H9 (cell line): ENCODE results near the gene C2CD2. TPM values are rescaled to one million over a fixed set of nuclear protein-coding genes. Genes with fewer than 3 reads are reported as not detected.

Experiments
- DNase-seq: peaks from one replicate; pipeline ENCODE4 v3.0.0-alpha.2; 2017
- H2AFZ ChIP-seq: one replicate; pipeline ENCODE4 v1.6.1; 2013; ENCODE audit warnings: mild to moderate bottlenecking, low read length, control low read depth, moderate library complexity
- H2AK5ac ChIP-seq: 2 replicates; pipeline ENCODE4 v1.6.1; 2013; ENCODE audit warnings: low read length, control low read depth, mixed read lengths; ENCODE audit not compliant: insufficient read length
- H2BK120ac ChIP-seq: one replicate; pipeline ENCODE4 v1.6.1; 2013; ENCODE audit warnings: low read depth, mild to moderate bottlenecking, low read length, control low read depth, inconsistent platforms; ENCODE audit not compliant: poor library complexity, severe bottlenecking
- H2BK12ac ChIP-seq: 2 replicates; pipeline ENCODE4 v1.6.1; 2013; ENCODE audit warnings: low read length, control low read depth, mixed read lengths, low read depth; ENCODE audit not compliant: insufficient read length
- H2BK15ac ChIP-seq: 2 replicates; pipeline ENCODE4 v1.6.1; 2013; ENCODE audit warnings: low read depth, low read length, control low read depth
- H2BK20ac ChIP-seq: one replicate; pipeline ENCODE4 v1.6.1; 2013; ENCODE audit warnings: low read depth, mild to moderate bottlenecking, low read length, control low read depth, inconsistent platforms; ENCODE audit not compliant: poor library complexity, severe bottlenecking
- H2BK5ac ChIP-seq: 2 replicates; pipeline ENCODE4 v1.6.1; 2013; ENCODE audit warnings: low read length, control low read depth, mixed read lengths; ENCODE audit not compliant: insufficient read length
- H3K14ac ChIP-seq: 2 replicates; pipeline ENCODE4 v1.6.1; 2013; ENCODE audit warnings: low read length, control low read depth; ENCODE audit not compliant: insufficient read depth
- H3K18ac ChIP-seq: 2 replicates; pipeline ENCODE4 v1.6.1; 2013; ENCODE audit warnings: low read depth, mild to moderate bottlenecking, mixed read lengths, low read length, control low read depth; ENCODE audit not compliant: insufficient read length
- H3K23ac ChIP-seq: 2 replicates; pipeline ENCODE4 v1.6.1; 2013; ENCODE audit warnings: low read length, control low read depth, mixed read lengths, low read depth; ENCODE audit not compliant: insufficient read length
- H3K23me2 ChIP-seq: 2 replicates; pipeline ENCODE4 v1.6.1; 2013; ENCODE audit warnings: low read depth, mild to moderate bottlenecking, mixed read lengths, low read length, control low read depth; ENCODE audit not compliant: insufficient read length, poor library complexity, severe bottlenecking
- H3K27ac ChIP-seq: 2 replicates; pipeline ENCODE4 v1.5.1; 2013; ENCODE audit warnings: low read length, control low read depth, mixed read lengths, low read depth; ENCODE audit not compliant: insufficient read length
- H3K27me3 ChIP-seq: 2 replicates; pipeline ENCODE4 v1.6.1; 2013; ENCODE audit warnings: low read length, control low read depth, inconsistent platforms; ENCODE audit not compliant: insufficient read depth
- H3K4ac ChIP-seq: 2 replicates; pipeline ENCODE4 v1.6.1; 2013; ENCODE audit warnings: low read depth, mild to moderate bottlenecking, control low read depth, inconsistent platforms, low read length, moderate library complexity
- H3K4me1 ChIP-seq: 2 replicates; pipeline ENCODE4 v1.6.1; 2013; ENCODE audit warnings: low read length, control low read depth, inconsistent platforms; ENCODE audit not compliant: insufficient read depth
- H3K4me2 ChIP-seq: 2 replicates; pipeline ENCODE4 v1.6.1; 2013; ENCODE audit warnings: low read length, control low read depth, mixed read lengths; ENCODE audit not compliant: insufficient read length, insufficient read depth
- H3K56ac ChIP-seq: 2 replicates; pipeline ENCODE4 v1.6.1; 2013; ENCODE audit warnings: low read depth, mild to moderate bottlenecking, mixed read lengths, low read length, control low read depth; ENCODE audit not compliant: insufficient read length
- H3K79me1 ChIP-seq: 2 replicates; pipeline ENCODE4 v1.6.1; 2013; ENCODE audit warnings: low read depth, mild to moderate bottlenecking, moderate library complexity, low read length, control low read depth, inconsistent platforms; ENCODE audit not compliant: insufficient read depth, poor library complexity, severe bottlenecking
- H3K79me2 ChIP-seq: 2 replicates; pipeline ENCODE4 v1.6.1; 2013; ENCODE audit warnings: low read length, control low read depth, inconsistent platforms; ENCODE audit not compliant: insufficient read depth
- H3K9ac ChIP-seq: 2 replicates; pipeline ENCODE4 v1.6.1; 2013; ENCODE audit warnings: low read length, control low read depth, mixed read lengths; ENCODE audit not compliant: insufficient read length; ENCODE audit errors: extremely low read depth
- H3K9me3 ChIP-seq: one replicate; pipeline ENCODE4 v1.6.1; 2013; ENCODE audit warnings: low read depth, low read length, inconsistent platforms; ENCODE audit not compliant: control insufficient read depth
- H3T11ph ChIP-seq: one replicate; pipeline ENCODE4 v1.6.1; 2013; ENCODE audit warnings: mild to moderate bottlenecking, low read length, control low read depth, inconsistent platforms
- H4K20me1 ChIP-seq: one replicate; pipeline ENCODE4 v1.6.1; 2013; ENCODE audit not compliant: control insufficient read depth, insufficient read length, insufficient read depth
- H4K5ac ChIP-seq: 2 replicates; pipeline ENCODE4 v1.6.1; 2013; ENCODE audit warnings: low read depth, mild to moderate bottlenecking, mixed read lengths, low read length, control low read depth; ENCODE audit not compliant: insufficient read length
- H4K8ac ChIP-seq: replicated peaks from 2 replicates; pipeline ENCODE4 v1.6.1; 2013; ENCODE audit warnings: low read length, control low read depth, mixed read lengths, low read depth; ENCODE audit not compliant: insufficient read length
- H4K91ac ChIP-seq: 2 replicates; pipeline ENCODE4 v1.6.1; 2013; ENCODE audit warnings: low read depth, mild to moderate bottlenecking, moderate library complexity, mixed read lengths, low read length, control low read depth; ENCODE audit not compliant: insufficient read length
- H3K27ac Mint-ChIP-seq, 3 experiments: 2 replicates in 2 of 3; 3 replicates in 1 of 3; pipeline ENCODE4 v1.8.0; 2020 to 2021; ENCODE audit warnings: mixed read lengths in 3 of 3, mild to moderate bottlenecking in 1 of 3, moderate library complexity in 1 of 3
- H3K27me3 Mint-ChIP-seq: 2 replicates; pipeline ENCODE4 v1.8.0; 2021; ENCODE audit warnings: low read depth, mild to moderate bottlenecking, moderate library complexity, mixed read lengths
- H3K36me3 Mint-ChIP-seq, 3 experiments: 2 replicates in 2 of 3; 3 replicates in 1 of 3; pipeline ENCODE4 v1.8.0; 2020 to 2021; ENCODE audit warnings: low read depth in 3 of 3, mixed read lengths in 3 of 3; ENCODE audit not compliant: insufficient read depth in 1 of 3
- H3K4me1 Mint-ChIP-seq, 2 experiments: 2 replicates each; pipeline ENCODE4 v1.8.0; 2020; ENCODE audit warnings: mixed read lengths in 2 of 2
- H3K4me3 Mint-ChIP-seq, 2 experiments: 2 replicates in 1 of 2; 3 replicates in 1 of 2; pipeline ENCODE4 v1.8.0; 2020 to 2021; ENCODE audit warnings: mild to moderate bottlenecking in 2 of 2, mixed read lengths in 2 of 2, moderate library complexity in 1 of 2
- H3K9me3 Mint-ChIP-seq, 2 experiments: 2 replicates in 1 of 2; 3 replicates in 1 of 2; pipeline ENCODE4 v1.8.0; 2020; ENCODE audit warnings: mild to moderate bottlenecking in 2 of 2, mixed read lengths in 2 of 2, moderate library complexity in 1 of 2
- WGBS: extraction: QIAGEN DNeasy Blood & Tissue Kit; methylation state at CpG from one replicate; pipeline ENCODE4 v1.1.7; 2013; ENCODE audit warnings: missing lambda C conversion rate, low lambda C conversion rate, mixed read lengths; ENCODE audit not compliant: insufficient read length; ENCODE audit errors: extremely low coverage; 5-methylcytosine and 5-hydroxymethylcytosine counted together
- total RNA-seq: library from RNA; stranded (reverse); gene quantifications from 2 replicates; pipeline ENCODE4 v1.2.1, GENCODE V29; 2021
- TF ChIP-seq, protein P1 (sequence below): fragments of 200-600 bp; sonication (generic); conservative IDR thresholded peaks from 3 replicates; pipeline ENCODE4 v1.8.0; 2021; ENCODE audit warnings: antibody characterized with exemption, mild to moderate bottlenecking

Gene C2CD2
- total RNA-seq, 1 experiment from 2014 or later = 14.6 TPM

DNA sequence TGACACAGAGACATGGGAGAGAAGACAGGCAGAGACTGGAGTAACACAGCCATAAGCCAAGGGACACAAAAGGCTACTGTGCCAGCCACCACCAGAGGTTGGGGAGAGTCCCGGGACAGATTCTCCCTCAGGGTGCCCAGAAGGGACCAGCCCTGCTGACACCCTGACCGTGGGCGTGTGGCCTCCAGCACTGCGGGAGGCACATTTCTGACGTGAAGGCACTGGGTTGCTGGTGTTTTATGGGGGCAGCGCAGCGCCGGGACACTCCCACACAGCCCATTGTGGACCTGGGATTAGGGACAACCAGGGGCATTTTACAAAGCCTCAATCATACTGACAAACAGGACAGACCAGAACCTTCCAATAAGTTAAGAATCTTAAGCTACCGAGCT lies 100.9 kb downstream of the C2CD2 start:
- H2BK15ac ChIP-seq = no peak overlapping the region
- no peak overlapping the region for H3K4me2 ChIP-seq
- H3K4ac ChIP-seq = no peak overlapping the region
- no peak overlapping the region for H2BK20ac ChIP-seq
- H3K23me2 ChIP-seq = no peaks in the 10 kb centered on the region
- H3K9ac ChIP-seq = no peak overlapping the region
- no peak overlapping the region for H3K18ac ChIP-seq
- no peaks in the 10 kb centered on the region for H3K79me1 ChIP-seq
- TF ChIP-seq, protein P1, sequence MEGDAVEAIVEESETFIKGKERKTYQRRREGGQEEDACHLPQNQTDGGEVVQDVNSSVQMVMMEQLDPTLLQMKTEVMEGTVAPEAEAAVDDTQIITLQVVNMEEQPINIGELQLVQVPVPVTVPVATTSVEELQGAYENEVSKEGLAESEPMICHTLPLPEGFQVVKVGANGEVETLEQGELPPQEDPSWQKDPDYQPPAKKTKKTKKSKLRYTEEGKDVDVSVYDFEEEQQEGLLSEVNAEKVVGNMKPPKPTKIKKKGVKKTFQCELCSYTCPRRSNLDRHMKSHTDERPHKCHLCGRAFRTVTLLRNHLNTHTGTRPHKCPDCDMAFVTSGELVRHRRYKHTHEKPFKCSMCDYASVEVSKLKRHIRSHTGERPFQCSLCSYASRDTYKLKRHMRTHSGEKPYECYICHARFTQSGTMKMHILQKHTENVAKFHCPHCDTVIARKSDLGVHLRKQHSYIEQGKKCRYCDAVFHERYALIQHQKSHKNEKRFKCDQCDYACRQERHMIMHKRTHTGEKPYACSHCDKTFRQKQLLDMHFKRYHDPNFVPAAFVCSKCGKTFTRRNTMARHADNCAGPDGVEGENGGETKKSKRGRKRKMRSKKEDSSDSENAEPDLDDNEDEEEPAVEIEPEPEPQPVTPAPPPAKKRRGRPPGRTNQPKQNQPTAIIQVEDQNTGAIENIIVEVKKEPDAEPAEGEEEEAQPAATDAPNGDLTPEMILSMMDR = no peak
- H2BK120ac ChIP-seq = no peak overlapping the region
- no peak overlapping the region for H3K14ac ChIP-seq
- H3K79me2 ChIP-seq = no peaks in the 10 kb centered on the region
- H3K27ac ChIP-seq = no peak overlapping the region
- H3K9me3 ChIP-seq = no peaks in the 10 kb centered on the region
- no peak overlapping the region for H4K8ac ChIP-seq
- H3T11ph ChIP-seq = no peak overlapping the region
- H2BK12ac ChIP-seq = no peak overlapping the region
- H4K91ac ChIP-seq = no peak overlapping the region
- 0 out of 4 replicates have a peak, but pooled peaks cover 0 to 4% of the 10 kb centered on the region in 2 experiments for H3K4me1 Mint-ChIP-seq
- H2BK5ac ChIP-seq = no peak overlapping the region
- H2AK5ac ChIP-seq = no peak overlapping the region
- H3K36me3 Mint-ChIP-seq = peaks cover 10 to 33% (median 29%) of the 10 kb centered on the region in 3 experiments
- no peak overlapping the region for H4K5ac ChIP-seq
- DNase-seq = no peak
- no peaks in the 10 kb centered on the region for H3K27me3 ChIP-seq
- WGBS = no CpG with 5 or more reads among the region's 9 CpGs
- H3K23ac ChIP-seq = no peak overlapping the region
- no peak overlapping the region for H2AFZ ChIP-seq
- H3K27ac Mint-ChIP-seq = no peak overlapping the region
- H3K27me3 Mint-ChIP-seq = no peaks in the 10 kb centered on the region
- H3K4me1 ChIP-seq = no peaks in the 10 kb centered on the region
- no peaks in the 10 kb centered on the region for H3K9me3 Mint-ChIP-seq
- no peak overlapping the region for H3K56ac ChIP-seq
- no peak overlapping the region for H3K4me3 Mint-ChIP-seq
- no peaks in the 10 kb centered on the region for H4K20me1 ChIP-seq
